HEK293 (cell line): ENCODE results near the gene TBC1D14.

Source experiments
- CTCF ChIA-PET: fragments of 350-600 bp; formaldehyde crosslinking; extraction: SDS; loops from one replicate; lab custom pipeline; 2021; ENCODE audit warnings: antibody characterized with exemption; lab: Yijun Ruan, JAX
- POLR2A ChIA-PET: fragments of 300-600 bp; formaldehyde crosslinking; extraction: SDS; loops from one replicate; lab custom pipeline; 2020; ENCODE audit warnings: antibody characterized with exemption, inconsistent platforms; lab: Yijun Ruan, JAX
- H3K27ac ChIP-seq: fragments of 200-500 bp; sonication (Bioruptor generic); 2 replicates; pipeline ENCODE4 v1.5.1; 2014; ENCODE audit warnings: low read depth, low read length, control low read depth, inconsistent platforms; ENCODE audit errors: extremely low read depth
- H3K36me3 ChIP-seq, 2 experiments: fragments of 200-500 bp in 1 of 2; sonication (Bioruptor generic) in 1 of 2; 1 replicate in 1 of 2; 2 replicates in 1 of 2; pipeline ENCODE4 v1.5.1; 2014 to 2017; ENCODE audit warnings: inconsistent platforms in 2 of 2, low read length in 2 of 2; ENCODE audit not compliant: control insufficient read depth in 2 of 2, insufficient read depth in 1 of 2
- H3K4me1 ChIP-seq: fragments of 200-500 bp; sonication (Bioruptor generic); 2 replicates; pipeline ENCODE4 v1.5.1; 2014; ENCODE audit warnings: mild to moderate bottlenecking, low read length, inconsistent platforms; ENCODE audit not compliant: control insufficient read depth, insufficient read depth
- H3K4me3 ChIP-seq: 2 replicates; pipeline ENCODE4 v1.5.1; 2011; ENCODE audit warnings: low read depth, mild to moderate bottlenecking, control low read depth, low read length, moderate library complexity
- H3K9me3 ChIP-seq: fragments of 200-500 bp; sonication (Bioruptor generic); 2 replicates; pipeline ENCODE4 v1.5.1; 2014; ENCODE audit warnings: low read depth, low read length, inconsistent platforms; ENCODE audit not compliant: control insufficient read depth, insufficient read depth
- EGR2 ChIP-seq: fragments of 450-650 bp; formaldehyde crosslinking; IDR thresholded peaks from 2 replicates; pipeline ENCODE4 v1.5.1; 2016; ENCODE audit warnings: low read depth, missing biosample characterization, missing genetic modification characterization
- GLI4 ChIP-seq: fragments of 450-650 bp; formaldehyde crosslinking; IDR thresholded peaks from 2 replicates; pipeline ENCODE4 v1.5.1; 2016; ENCODE audit warnings: missing biosample characterization, missing genetic modification characterization
- KLF1 ChIP-seq: fragments of 450-650 bp; formaldehyde crosslinking; IDR thresholded peaks from 2 replicates; pipeline ENCODE4 v1.5.1; 2016; ENCODE audit warnings: missing biosample characterization, missing genetic modification characterization
- MEIS1 ChIP-seq: sonication (generic); formaldehyde crosslinking; IDR thresholded peaks from 2 replicates; pipeline ENCODE4 v1.8.1; 2022; ENCODE audit warnings: missing genetic modification reagents, mild to moderate bottlenecking, borderline replicate concordance
- PRDM1 ChIP-seq: fragments of 450-650 bp; formaldehyde crosslinking; IDR thresholded peaks from 2 replicates; pipeline ENCODE4; 2016; ENCODE audit warnings: missing biosample characterization, missing genetic modification characterization
- SCRT1 ChIP-seq: fragments of 450-650 bp; formaldehyde crosslinking; IDR thresholded peaks from 2 replicates; pipeline ENCODE4 v1.5.1; 2016; ENCODE audit warnings: missing biosample characterization, missing genetic modification characterization, borderline replicate concordance
- ZBTB17 ChIP-seq: fragments of 450-650 bp; formaldehyde crosslinking; IDR thresholded peaks from 2 replicates; pipeline ENCODE4 v1.5.1; 2016; ENCODE audit warnings: missing biosample characterization, missing genetic modification characterization
- ZIC2 ChIP-seq: fragments of 450-650 bp; formaldehyde crosslinking; IDR thresholded peaks from 2 replicates; pipeline ENCODE4 v1.5.1; 2016; ENCODE audit warnings: missing biosample characterization, missing genetic modification characterization
- ZNF114 ChIP-seq: fragments of 450-650 bp; formaldehyde crosslinking; IDR thresholded peaks from 2 replicates; pipeline ENCODE4 v1.5.0; 2017; ENCODE audit warnings: missing biosample characterization, missing genetic modification characterization
- ZNF121 ChIP-seq: fragments of 450-650 bp; formaldehyde crosslinking; IDR thresholded peaks from 2 replicates; pipeline ENCODE4 v1.5.1; 2016; ENCODE audit warnings: missing biosample characterization, missing genetic modification characterization
- ZNF19 ChIP-seq: fragments of 450-650 bp; formaldehyde crosslinking; IDR thresholded peaks from 2 replicates; pipeline ENCODE4; 2016; ENCODE audit warnings: missing biosample characterization, missing genetic modification characterization, low read depth
- ZNF2 ChIP-seq: fragments of 450-650 bp; formaldehyde crosslinking; IDR thresholded peaks from 2 replicates; pipeline ENCODE4 v1.5.1; 2016; ENCODE audit warnings: missing biosample characterization, missing genetic modification characterization
- ZNF211 ChIP-seq: fragments of 450-650 bp; formaldehyde crosslinking; IDR thresholded peaks from 2 replicates; pipeline ENCODE4 v1.5.1; 2016; ENCODE audit warnings: low read depth, missing biosample characterization, missing genetic modification characterization
- ZNF214 ChIP-seq: fragments of 450-650 bp; formaldehyde crosslinking; IDR thresholded peaks from 2 replicates; pipeline ENCODE4 v1.5.1; 2017; ENCODE audit warnings: missing biosample characterization, mild to moderate bottlenecking, missing genetic modification characterization, borderline replicate concordance
- ZNF23 ChIP-seq: fragments of 450-650 bp; formaldehyde crosslinking; IDR thresholded peaks from 2 replicates; pipeline ENCODE4 v1.5.1; 2016; ENCODE audit warnings: missing biosample characterization, missing genetic modification characterization, borderline replicate concordance
- ZNF354C ChIP-seq: fragments of 450-650 bp; formaldehyde crosslinking; IDR thresholded peaks from 2 replicates; pipeline ENCODE4 v1.5.1; 2016; ENCODE audit warnings: missing biosample characterization, missing genetic modification characterization, low read depth, borderline replicate concordance
- ZNF366 ChIP-seq: fragments of 450-650 bp; formaldehyde crosslinking; conservative IDR thresholded peaks from 2 replicates; pipeline ENCODE4 v1.5.1; 2016; ENCODE audit warnings: missing biosample characterization, missing genetic modification characterization
- ZNF510 ChIP-seq: fragments of 450-650 bp; formaldehyde crosslinking; IDR thresholded peaks from 2 replicates; pipeline ENCODE4 v1.5.1; 2018; ENCODE audit warnings: mild to moderate bottlenecking, missing genetic modification characterization, missing biosample characterization; ENCODE audit not compliant: insufficient replicate concordance
- ZNF621 ChIP-seq: fragments of 450-650 bp; formaldehyde crosslinking; IDR thresholded peaks from 2 replicates; pipeline ENCODE4 v1.5.1; 2017; ENCODE audit warnings: missing biosample characterization, missing genetic modification characterization
- ZNF677 ChIP-seq: fragments of 450-650 bp; IDR thresholded peaks from 2 replicates; pipeline ENCODE4 v1.5.0; 2018; ENCODE audit warnings: missing biosample characterization, mild to moderate bottlenecking, missing genetic modification characterization, moderate library complexity
- ZSCAN16 ChIP-seq: fragments of 450-650 bp; formaldehyde crosslinking; IDR thresholded peaks from 2 replicates; pipeline ENCODE4 v1.5.1; 2016; ENCODE audit warnings: missing biosample characterization, missing genetic modification characterization
- ZXDB ChIP-seq: fragments of 450-650 bp; formaldehyde crosslinking; IDR thresholded peaks from 2 replicates; pipeline ENCODE4 v1.5.1; 2016; ENCODE audit warnings: missing biosample characterization, missing genetic modification characterization
- TF ChIP-seq, protein P1 (sequence below): fragments of 450-650 bp; formaldehyde crosslinking; IDR thresholded peaks from 2 replicates; pipeline ENCODE4 v1.5.1; 2017; ENCODE audit warnings: missing biosample characterization, missing genetic modification characterization
- TF ChIP-seq, protein P2 (sequence below): fragments of 450-650 bp; formaldehyde crosslinking; IDR thresholded peaks from 2 replicates; pipeline ENCODE4 v1.5.1; 2017; ENCODE audit warnings: missing biosample characterization, missing genetic modification characterization

Gene TBC1D14

DNA sequence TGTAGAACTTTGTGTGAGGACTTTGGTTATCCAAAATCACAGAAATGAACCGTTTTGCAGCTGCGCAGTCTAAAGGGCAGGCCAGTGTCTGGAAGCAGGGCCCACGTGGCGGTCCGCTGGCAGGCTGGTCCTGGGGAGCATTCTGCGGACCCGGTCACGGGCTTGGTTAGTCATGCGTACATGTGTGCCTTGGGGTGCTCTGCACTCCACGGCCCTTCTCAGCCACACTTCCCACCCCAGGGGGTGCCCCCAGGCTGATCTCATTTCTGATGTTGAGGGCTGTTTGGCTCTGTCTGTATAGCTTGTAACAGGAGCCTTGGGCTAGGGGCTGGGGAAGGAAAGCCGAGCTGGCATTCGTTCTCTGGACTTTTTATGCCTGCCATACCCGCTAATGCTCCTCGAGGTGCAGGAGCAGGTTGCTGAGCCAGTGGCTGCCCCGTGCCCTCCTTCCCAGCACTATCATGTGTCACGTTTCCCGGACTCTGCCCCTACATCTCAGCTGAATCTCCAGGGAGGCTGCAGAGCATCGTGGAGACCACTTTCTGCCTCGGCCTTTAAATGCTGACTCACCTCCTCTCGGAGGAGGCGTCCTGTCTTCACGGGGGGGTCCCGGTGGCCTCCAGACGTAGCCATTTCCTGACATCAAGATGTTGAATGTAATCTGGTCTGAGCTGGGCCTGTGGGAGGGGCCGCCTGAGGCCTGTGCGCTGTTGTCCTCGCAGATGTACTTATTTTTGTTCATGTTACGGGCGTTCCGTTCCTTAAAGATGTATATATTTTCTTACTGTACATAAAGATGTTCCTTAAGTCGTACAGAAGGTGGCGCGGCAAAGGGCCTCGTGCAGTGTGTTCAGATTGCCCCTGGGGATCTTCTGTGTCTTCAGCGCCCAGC, 122.2 kb downstream of the TBC1D14 start:
- no peak overlapping the region for H3K27ac ChIP-seq
- H3K9me3 ChIP-seq, result no peaks in the 10 kb centered on the region
- H3K4me3 ChIP-seq, result no peak overlapping the region
- TF ChIP-seq ZIC2 (peak; percentile 20; the same call in 1 of the 2 replicates), EGR2 (no peak), ZNF214 (tag by site-specific recombination) (no peak), PRDM1 (tag by site-specific recombination) (no peak)
- ChIA-PET POLR2A (no interaction called here), CTCF (no interaction called here)
- H3K4me1 ChIP-seq, result no peaks in the 10 kb centered on the region
- H3K36me3 ChIP-seq, result peaks cover 4 to 50% of the 10 kb centered on the region in 2 experiments; a peak in 2 of 3 replicates

DNA sequence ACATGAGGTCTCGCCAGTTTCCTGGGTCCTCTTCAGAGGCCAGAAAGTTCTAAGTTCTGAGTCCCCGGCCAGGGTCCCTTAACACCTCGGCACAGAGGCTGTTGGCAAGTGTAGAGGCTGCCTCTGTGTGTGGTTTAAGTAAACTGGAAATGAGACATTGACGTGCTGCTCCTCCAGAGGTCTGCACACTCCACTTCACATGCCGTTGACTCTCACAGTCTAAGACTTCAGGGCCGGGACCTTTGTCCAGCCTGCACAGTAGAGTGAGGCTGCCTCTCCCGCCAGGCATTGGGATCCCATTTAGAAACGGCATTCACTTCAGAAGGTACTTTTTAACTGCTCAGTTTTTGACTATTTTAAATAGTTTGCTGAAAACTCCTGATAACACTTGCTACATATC, 123.0 kb downstream of the TBC1D14 start:
- TF ChIP-seq SCRT1 (tag by site-specific recombination) (no peak), ZNF366 (tag by site-specific recombination) (no peak), ZNF23 (tag by site-specific recombination) (no peak), ZSCAN16 (tag by site-specific recombination) (no peak)
- H3K4me3 ChIP-seq, result no peak overlapping the region
- POLR2A ChIA-PET, result no interaction called here
- no peaks in the 10 kb centered on the region for H3K4me1 ChIP-seq
- H3K9me3 ChIP-seq, result no peaks in the 10 kb centered on the region
- H3K27ac ChIP-seq, result no peak overlapping the region
- H3K36me3 ChIP-seq, result peaks cover 2 to 44% of the 10 kb centered on the region in 2 experiments; a peak in 2 of 3 replicates
- CTCF ChIA-PET, result no interaction called here

DNA sequence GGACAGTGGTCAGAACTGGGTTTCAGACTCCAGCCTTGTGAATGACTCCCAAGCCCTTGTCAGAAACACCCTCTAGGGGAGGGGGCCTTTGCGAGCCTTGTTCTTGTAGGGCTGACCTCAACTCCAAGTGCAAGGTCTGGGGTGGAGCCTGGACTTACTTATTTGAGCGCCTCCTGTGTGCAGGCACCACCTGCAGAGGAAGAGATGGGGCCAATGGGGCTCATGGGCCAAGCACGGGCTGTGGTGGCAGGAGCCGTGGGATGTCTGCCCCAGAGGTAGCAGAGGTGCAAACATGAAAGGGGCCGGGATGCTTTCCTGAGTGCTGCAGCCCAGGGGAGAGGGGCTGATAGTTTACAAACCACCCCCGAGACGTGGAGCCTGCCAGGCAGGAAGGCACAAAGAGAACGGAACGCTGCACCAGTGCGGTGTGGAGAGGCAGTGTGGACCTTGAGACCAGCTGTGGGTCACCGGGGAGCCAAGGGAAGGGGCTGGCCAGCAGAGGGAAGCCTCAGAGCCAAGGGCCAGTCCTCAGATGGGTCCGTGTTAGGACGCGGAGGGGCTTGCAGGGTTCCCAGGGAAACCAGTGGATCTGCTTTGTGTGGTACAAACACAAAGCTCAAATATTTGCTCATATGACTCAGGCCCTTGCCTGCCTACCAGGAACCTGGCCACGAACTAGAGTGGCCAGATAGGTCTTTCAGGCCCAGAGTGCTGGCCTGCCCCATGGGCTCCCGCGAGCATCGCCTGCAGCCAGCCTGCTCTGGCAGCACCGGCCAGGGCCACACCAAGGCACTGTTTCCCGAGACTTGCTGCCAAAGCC, 124.8 kb downstream of the TBC1D14 start:
- no peak overlapping the region for H3K4me3 ChIP-seq
- TF ChIP-seq ZNF510 (tag by site-specific recombination), result no peak
- peak; percentile 43 for TF ChIP-seq ZIC2
- no peak for TF ChIP-seq MEIS1 (CRISPR knock-in tag)
- no peak for TF ChIP-seq GLI4 (tag by site-specific recombination)
- TF ChIP-seq ZNF121 (tag by site-specific recombination), result no peak
- H3K9me3 ChIP-seq, result no peaks in the 10 kb centered on the region
- peaks cover 0 to 32% of the 10 kb centered on the region in 2 experiments; a peak in 1 of 3 replicates for H3K36me3 ChIP-seq
- H3K4me1 ChIP-seq, result no peaks in the 10 kb centered on the region
- POLR2A ChIA-PET, result no interaction called here
- no peak overlapping the region for H3K27ac ChIP-seq
- CTCF ChIA-PET, result interaction anchor here (1.5 kb wide), 1 partner anchor 36 kb away, joined by 6 read pairs; no protein-coding TSS in a partner anchor

DNA sequence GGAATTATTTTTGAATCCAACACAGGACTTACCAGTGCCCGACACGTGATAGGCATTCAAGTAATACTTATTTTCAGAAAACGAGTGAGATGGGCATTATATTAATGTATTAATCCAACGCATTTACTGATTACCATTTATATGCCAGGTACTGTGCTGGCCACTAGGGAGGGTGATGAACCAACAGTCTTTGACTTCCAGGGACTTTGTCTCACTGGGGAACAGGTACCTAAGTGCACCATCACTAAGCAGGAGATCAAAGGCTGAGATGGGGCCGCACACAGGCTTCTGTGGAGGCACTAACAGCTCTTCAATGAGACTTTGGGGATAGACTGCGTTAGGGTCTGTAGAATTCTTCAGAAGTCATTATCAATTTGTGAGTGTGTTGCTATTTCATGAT, 127.8 kb downstream of the TBC1D14 start:
- Histone ChIP-seq H3K4me3 (no peak overlapping the region), H3K36me3 (peaks cover 0 to 3% of the 10 kb centered on the region in 2 experiments; a peak in 1 of 3 replicates), H3K9me3 (no peaks in the 10 kb centered on the region), H3K4me1 (no peaks in the 10 kb centered on the region), H3K27ac (no peak overlapping the region)
- ChIA-PET POLR2A (interaction anchor here (0.6 to 1.0 kb wide), 2 partner anchors 30 to 1575 kb away, joined by 3 to 5 read pairs; partner anchors contain the start of gene GRPEL1), CTCF (interaction anchor here (0.6 kb wide), 1 partner anchor 199 kb away, joined by 4 read pairs; no protein-coding TSS in a partner anchor)
- TF ChIP-seq ZNF19 (tag by site-specific recombination) (no peak), ZNF510 (tag by site-specific recombination) (no peak), ZNF2 (tag by site-specific recombination) (no peak), ZNF211 (tag by site-specific recombination) (no peak), ZNF677 (no peak), ZNF621 (no peak), ZNF354C (tag by site-specific recombination) (no peak), ZXDB (tag by site-specific recombination) (no peak), KLF1 (tag by site-specific recombination) (no peak), ZNF114 (no peak), ZBTB17 (tag by site-specific recombination) (no peak)
- TF ChIP-seq, protein P1, sequence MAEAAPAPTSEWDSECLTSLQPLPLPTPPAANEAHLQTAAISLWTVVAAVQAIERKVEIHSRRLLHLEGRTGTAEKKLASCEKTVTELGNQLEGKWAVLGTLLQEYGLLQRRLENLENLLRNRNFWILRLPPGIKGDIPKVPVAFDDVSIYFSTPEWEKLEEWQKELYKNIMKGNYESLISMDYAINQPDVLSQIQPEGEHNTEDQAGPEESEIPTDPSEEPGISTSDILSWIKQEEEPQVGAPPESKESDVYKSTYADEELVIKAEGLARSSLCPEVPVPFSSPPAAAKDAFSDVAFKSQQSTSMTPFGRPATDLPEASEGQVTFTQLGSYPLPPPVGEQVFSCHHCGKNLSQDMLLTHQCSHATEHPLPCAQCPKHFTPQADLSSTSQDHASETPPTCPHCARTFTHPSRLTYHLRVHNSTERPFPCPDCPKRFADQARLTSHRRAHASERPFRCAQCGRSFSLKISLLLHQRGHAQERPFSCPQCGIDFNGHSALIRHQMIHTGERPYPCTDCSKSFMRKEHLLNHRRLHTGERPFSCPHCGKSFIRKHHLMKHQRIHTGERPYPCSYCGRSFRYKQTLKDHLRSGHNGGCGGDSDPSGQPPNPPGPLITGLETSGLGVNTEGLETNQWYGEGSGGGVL (tag by site-specific recombination), result no peak
- TF ChIP-seq, protein P2, sequence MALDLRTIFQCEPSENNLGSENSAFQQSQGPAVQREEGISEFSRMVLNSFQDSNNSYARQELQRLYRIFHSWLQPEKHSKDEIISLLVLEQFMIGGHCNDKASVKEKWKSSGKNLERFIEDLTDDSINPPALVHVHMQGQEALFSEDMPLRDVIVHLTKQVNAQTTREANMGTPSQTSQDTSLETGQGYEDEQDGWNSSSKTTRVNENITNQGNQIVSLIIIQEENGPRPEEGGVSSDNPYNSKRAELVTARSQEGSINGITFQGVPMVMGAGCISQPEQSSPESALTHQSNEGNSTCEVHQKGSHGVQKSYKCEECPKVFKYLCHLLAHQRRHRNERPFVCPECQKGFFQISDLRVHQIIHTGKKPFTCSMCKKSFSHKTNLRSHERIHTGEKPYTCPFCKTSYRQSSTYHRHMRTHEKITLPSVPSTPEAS, result no peak
